WTC11 (cell line): ENCODE measurements around the gene PLD5. TPM values are rescaled to one million over a fixed set of nuclear protein-coding genes. Genes with fewer than 3 reads are reported as not detected.
A peak's percentile ranks its signal among the peaks of the same experiment; 100 is the strongest.

ENCODE experiments used
- ATAC-seq: fragments of 200-7000 bp; cut with Tn5 transposase; 2 replicates; pipeline ENCODE4 v1.10.0; 2021; ENCODE audit warnings: mild to moderate bottlenecking, moderate library complexity
- Bru-seq: library from RNA; stranded (reverse); fragments of 400-500 nt; gene quantifications from one replicate; lab custom pipeline; 2021; lab: Mats Ljungman, UMichigan
- CTCF ChIA-PET: fragments of 300-600 bp; sonication (Branson Sonifier 250); formaldehyde crosslinking; loops from one replicate; lab custom pipeline; 2021; ENCODE audit warnings: antibody characterized with exemption; lab: Charles Lee
- POLR2A ChIA-PET: fragments of 350-600 bp; sonication (Branson Sonifier 250); formaldehyde crosslinking; loops from one replicate; lab custom pipeline; 2021; ENCODE audit warnings: antibody characterized with exemption; lab: Charles Lee
- DNase-seq: peaks from one replicate; pipeline ENCODE4 v3.0.0; 2021; ENCODE audit warnings: low spot score
- H3K27ac Mint-ChIP-seq: 2 replicates; pipeline ENCODE4 v1.8.0; 2021; ENCODE audit warnings: mixed read lengths
- H3K27me3 Mint-ChIP-seq: 2 replicates; pipeline ENCODE4 v1.8.0; 2021; ENCODE audit warnings: low read depth, mild to moderate bottlenecking, moderate library complexity, mixed read lengths
- H3K36me3 Mint-ChIP-seq: 2 replicates; pipeline ENCODE4 v1.8.0; 2021; ENCODE audit warnings: mixed read lengths
- H3K4me1 Mint-ChIP-seq: 2 replicates; pipeline ENCODE4 v1.8.0; 2022; ENCODE audit warnings: mixed read lengths
- H3K4me3 Mint-ChIP-seq: 2 replicates; pipeline ENCODE4 v1.8.0; 2021; ENCODE audit warnings: mild to moderate bottlenecking, moderate library complexity, mixed read lengths
- H3K9me3 Mint-ChIP-seq: 2 replicates; pipeline ENCODE4 v1.8.0; 2021; ENCODE audit warnings: mixed read lengths
- ATF1 ChIP-seq: sonication (generic); formaldehyde crosslinking; IDR thresholded peaks from 2 replicates; pipeline ENCODE4 v1.8.1; 2023; ENCODE audit warnings: mild to moderate bottlenecking, moderate library complexity, missing genetic modification reagents
- CBFB ChIP-seq: sonication (generic); formaldehyde crosslinking; IDR thresholded peaks from 2 replicates; pipeline ENCODE4 v1.8.1; 2022; ENCODE audit warnings: mild to moderate bottlenecking, low read depth, missing genetic modification reagents
- CREB1 ChIP-seq: sonication (generic); formaldehyde crosslinking; IDR thresholded peaks from 2 replicates; pipeline ENCODE4 v1.8.0; 2023; ENCODE audit warnings: mild to moderate bottlenecking, missing genetic modification reagents
- CREM ChIP-seq: sonication (generic); formaldehyde crosslinking; IDR thresholded peaks from 2 replicates; pipeline ENCODE4 v1.8.1; 2022; ENCODE audit warnings: mild to moderate bottlenecking, missing genetic modification reagents, moderate library complexity
- FOXK1 ChIP-seq: sonication (generic); formaldehyde crosslinking; IDR thresholded peaks from 2 replicates; pipeline ENCODE4 v1.8.0; 2022; ENCODE audit warnings: mild to moderate bottlenecking, moderate library complexity, missing genetic modification reagents
- FOXP1 ChIP-seq: sonication (generic); formaldehyde crosslinking; IDR thresholded peaks from 2 replicates; pipeline ENCODE4 v1.8.0; 2022; ENCODE audit warnings: missing genetic modification reagents, mild to moderate bottlenecking, moderate library complexity, borderline replicate concordance
- GRHL2 ChIP-seq: fragments of 250-450 bp; sonication (Bioruptor Pico); IDR thresholded peaks from 2 replicates; pipeline ENCODE4 v1.8.0; 2022; ENCODE audit warnings: mild to moderate bottlenecking, moderate library complexity; ENCODE audit not compliant: insufficient replicate concordance, severe bottlenecking
- NFATC4 ChIP-seq: fragments of 250-450 bp; sonication (Bioruptor Pico); IDR thresholded peaks from 2 replicates; pipeline ENCODE4 v1.9.0; 2021; ENCODE audit warnings: mild to moderate bottlenecking
- RORB ChIP-seq: fragments of 250-450 bp; sonication (Bioruptor Pico); IDR thresholded peaks from 2 replicates; pipeline ENCODE4 v1.9.0; 2021; ENCODE audit warnings: mild to moderate bottlenecking
- SP1 ChIP-seq: sonication (generic); formaldehyde crosslinking; conservative IDR thresholded peaks from 2 replicates; pipeline ENCODE4 v1.8.1; 2022; ENCODE audit warnings: missing genetic modification reagents
- TP53 ChIP-seq: sonication (generic); formaldehyde crosslinking; IDR thresholded peaks from 2 replicates; pipeline ENCODE4 v1.8.1; 2023; ENCODE audit warnings: mild to moderate bottlenecking, missing genetic modification reagents
- ZNF219 ChIP-seq: sonication (generic); formaldehyde crosslinking; IDR thresholded peaks from 2 replicates; pipeline ENCODE4 v1.8.0; 2023; ENCODE audit warnings: missing genetic modification reagents, mild to moderate bottlenecking, borderline replicate concordance
- ZNF232 ChIP-seq: sonication (generic); formaldehyde crosslinking; IDR thresholded peaks from 2 replicates; pipeline ENCODE4 v1.8.0; 2022; ENCODE audit warnings: mild to moderate bottlenecking, missing genetic modification reagents
- long read RNA-seq, 3 experiments: library from RNA in 1 of 3; library from capped mRNA in 1 of 3; library from polyadenylated mRNA in 1 of 3; unstranded in 2 of 3; stranded (forward) in 1 of 3; transcript quantifications; one replicate each; pipeline ENCODE4 v2.0.0, GENCODE V29; 2021
- total RNA-seq: library from RNA; stranded (reverse); gene quantifications from 3 replicates; pipeline ENCODE4 v1.2.3, GENCODE V29; 2021
- TF ChIP-seq, protein P1 (sequence below): sonication (generic); formaldehyde crosslinking; IDR thresholded peaks from 2 replicates; pipeline ENCODE4 v1.8.0; 2022; ENCODE audit warnings: mild to moderate bottlenecking, missing genetic modification reagents
- TF ChIP-seq, protein P2 (sequence below): sonication (generic); formaldehyde crosslinking; IDR thresholded peaks from 2 replicates; pipeline ENCODE4 v1.8.0; 2022; ENCODE audit warnings: mild to moderate bottlenecking, missing genetic modification reagents
- TF ChIP-seq, protein P3 (sequence below): sonication (generic); formaldehyde crosslinking; IDR thresholded peaks from 2 replicates; pipeline ENCODE4 v1.8.0; 2022; ENCODE audit warnings: mild to moderate bottlenecking, missing genetic modification reagents
- TF ChIP-seq, protein P4 (sequence below): sonication (generic); formaldehyde crosslinking; IDR thresholded peaks from 2 replicates; pipeline ENCODE4 v1.8.1; 2023; ENCODE audit warnings: mild to moderate bottlenecking, moderate library complexity, missing genetic modification reagents
- TF ChIP-seq, protein P5 (sequence below): sonication (generic); formaldehyde crosslinking; IDR thresholded peaks from 2 replicates; pipeline ENCODE4 v1.8.0; 2023; ENCODE audit warnings: missing genetic modification reagents, mild to moderate bottlenecking, borderline replicate concordance
- TF ChIP-seq, protein P6 (sequence below): sonication (generic); formaldehyde crosslinking; IDR thresholded peaks from 2 replicates; pipeline ENCODE4 v1.8.1; 2023; ENCODE audit warnings: mild to moderate bottlenecking, missing genetic modification reagents

The PLD5 gene
- 3.4 to 6.4 TPM (median 4.7 TPM) in 3 replicates for total RNA-seq
- Bru-seq, nascent RNA: percentile 57 among the genes with signal in this experiment
- long read RNA-seq, experiment 1, full-length matches to known transcripts: 6 of 17 reads
- long read RNA-seq, experiment 1, partial matches to known transcripts: 2 of 17 reads
- long read RNA-seq, experiment 1, other reads (novel, unspliced or antisense): 9 of 17 reads
- long read RNA-seq, experiment 2, full-length matches to known transcripts: 1 of 5 reads
- long read RNA-seq, experiment 2, partial matches to known transcripts: 1 of 5 reads
- long read RNA-seq, experiment 2, other reads (novel, unspliced or antisense): 3 of 5 reads
- long read RNA-seq, experiment 3, full-length matches to known transcripts: 2 of 5 reads
- long read RNA-seq, experiment 3, partial matches to known transcripts: 2 of 5 reads
- long read RNA-seq, experiment 3, other reads (novel, unspliced or antisense): 1 of 5 reads

DNA sequence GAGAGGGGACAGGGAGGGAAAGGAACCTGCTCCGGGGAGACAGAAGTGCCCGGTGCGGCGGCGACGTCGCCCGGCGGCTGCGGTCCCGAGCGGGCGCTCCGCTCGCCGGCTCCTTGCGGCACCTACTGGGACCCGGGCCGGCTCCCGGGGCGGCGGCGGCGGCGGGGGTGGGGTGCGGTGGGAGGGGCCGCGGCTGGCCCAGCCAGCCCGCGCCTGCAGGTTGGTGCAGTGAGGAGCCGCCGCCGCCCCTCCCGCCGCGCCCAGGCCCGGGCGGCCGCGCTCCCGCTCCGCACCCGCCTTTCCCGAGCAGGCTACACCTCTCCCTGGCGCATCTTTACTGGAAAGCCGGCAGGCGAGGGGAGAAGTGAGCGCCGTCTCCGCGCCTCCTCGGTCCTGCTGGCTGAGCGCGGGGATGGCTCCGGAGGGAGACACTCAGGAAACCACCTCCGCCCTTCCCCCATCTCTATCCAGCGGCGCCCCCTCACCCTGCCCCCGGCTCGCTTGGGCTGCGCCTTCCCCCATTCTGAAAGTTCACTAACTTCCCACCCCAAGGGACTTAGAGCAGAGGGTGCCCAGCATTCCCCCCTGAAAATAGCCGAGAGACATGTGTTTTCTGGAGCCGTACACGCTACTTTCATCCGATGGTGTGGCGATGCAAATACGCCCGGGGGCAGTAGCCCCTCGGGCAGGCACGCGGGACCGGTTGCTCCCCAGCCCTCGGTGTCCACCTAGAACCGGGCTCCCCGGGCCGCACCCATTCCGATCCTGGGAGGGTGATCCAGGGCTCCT lies at the start of gene PLD5:
PLD5 (minus strand) TSS at position 127 of the 789 bp plus-strand sequence.
- Mint-ChIP-seq H3K4me1 (peaks cover 21% of the 10 kb centered on the region), H3K9me3 (no peaks in the 10 kb centered on the region), H3K36me3 (no peaks in the 10 kb centered on the region), H3K4me3 (peak within 1 kb of the TSS; percentile 92), H3K27ac (no peak within 1 kb of the TSS), H3K27me3 (peaks cover 39% of the 10 kb centered on the region)
- POLR2A ChIA-PET: no interaction called here
- TF ChIP-seq SP1 (CRISPR knock-in tag) (0 out of 2 replicates have a peak, but pooled peaks have one; percentile 27), FOXP1 (CRISPR knock-in tag) (no peak)
- TF ChIP-seq, protein P1, sequence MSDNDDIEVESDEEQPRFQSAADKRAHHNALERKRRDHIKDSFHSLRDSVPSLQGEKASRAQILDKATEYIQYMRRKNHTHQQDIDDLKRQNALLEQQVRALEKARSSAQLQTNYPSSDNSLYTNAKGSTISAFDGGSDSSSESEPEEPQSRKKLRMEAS (CRISPR knock-in tag): peak; percentile 38; the same call in 1 of the 2 replicates
- TF ChIP-seq, protein P2, sequence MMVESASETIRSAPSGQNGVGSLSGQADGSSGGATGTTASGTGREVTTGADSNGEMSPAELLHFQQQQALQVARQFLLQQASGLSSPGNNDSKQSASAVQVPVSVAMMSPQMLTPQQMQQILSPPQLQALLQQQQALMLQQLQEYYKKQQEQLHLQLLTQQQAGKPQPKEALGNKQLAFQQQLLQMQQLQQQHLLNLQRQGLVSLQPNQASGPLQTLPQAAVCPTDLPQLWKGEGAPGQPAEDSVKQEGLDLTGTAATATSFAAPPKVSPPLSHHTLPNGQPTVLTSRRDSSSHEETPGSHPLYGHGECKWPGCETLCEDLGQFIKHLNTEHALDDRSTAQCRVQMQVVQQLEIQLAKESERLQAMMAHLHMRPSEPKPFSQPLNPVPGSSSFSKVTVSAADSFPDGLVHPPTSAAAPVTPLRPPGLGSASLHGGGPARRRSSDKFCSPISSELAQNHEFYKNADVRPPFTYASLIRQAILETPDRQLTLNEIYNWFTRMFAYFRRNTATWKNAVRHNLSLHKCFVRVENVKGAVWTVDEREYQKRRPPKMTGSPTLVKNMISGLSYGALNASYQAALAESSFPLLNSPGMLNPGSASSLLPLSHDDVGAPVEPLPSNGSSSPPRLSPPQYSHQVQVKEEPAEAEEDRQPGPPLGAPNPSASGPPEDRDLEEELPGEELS (CRISPR knock-in tag): peak; percentile 38; the same call in 1 of the 2 replicates
- TF ChIP-seq, protein P3, sequence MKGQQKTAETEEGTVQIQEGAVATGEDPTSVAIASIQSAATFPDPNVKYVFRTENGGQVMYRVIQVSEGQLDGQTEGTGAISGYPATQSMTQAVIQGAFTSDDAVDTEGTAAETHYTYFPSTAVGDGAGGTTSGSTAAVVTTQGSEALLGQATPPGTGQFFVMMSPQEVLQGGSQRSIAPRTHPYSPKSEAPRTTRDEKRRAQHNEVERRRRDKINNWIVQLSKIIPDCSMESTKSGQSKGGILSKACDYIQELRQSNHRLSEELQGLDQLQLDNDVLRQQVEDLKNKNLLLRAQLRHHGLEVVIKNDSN (CRISPR knock-in tag): 0 out of 2 replicates have a peak, but pooled peaks have one; percentile 23
- TF ChIP-seq, protein P4, sequence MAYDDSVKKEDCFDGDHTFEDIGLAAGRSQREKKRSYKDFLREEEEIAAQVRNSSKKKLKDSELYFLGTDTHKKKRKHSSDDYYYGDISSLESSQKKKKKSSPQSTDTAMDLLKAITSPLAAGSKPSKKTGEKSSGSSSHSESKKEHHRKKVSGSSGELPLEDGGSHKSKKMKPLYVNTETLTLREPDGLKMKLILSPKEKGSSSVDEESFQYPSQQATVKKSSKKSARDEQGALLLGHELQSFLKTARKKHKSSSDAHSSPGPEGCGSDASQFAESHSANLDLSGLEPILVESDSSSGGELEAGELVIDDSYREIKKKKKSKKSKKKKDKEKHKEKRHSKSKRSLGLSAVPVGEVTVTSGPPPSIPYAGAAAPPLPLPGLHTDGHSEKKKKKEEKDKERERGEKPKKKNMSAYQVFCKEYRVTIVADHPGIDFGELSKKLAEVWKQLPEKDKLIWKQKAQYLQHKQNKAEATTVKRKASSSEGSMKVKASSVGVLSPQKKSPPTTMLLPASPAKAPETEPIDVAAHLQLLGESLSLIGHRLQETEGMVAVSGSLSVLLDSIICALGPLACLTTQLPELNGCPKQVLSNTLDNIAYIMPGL (CRISPR knock-in tag): 0 out of 2 replicates have a peak, but pooled peaks have one; percentile 21
- CTCF ChIA-PET: interaction anchor here (0.7 to 1.6 kb wide), 5 partner anchors 46 to 155 kb away, joined by 4 to 12 read pairs (median 5); no protein-coding TSS in a partner anchor
- DNase-seq (peak; percentile 59), ATAC-seq (peak; percentile 53)

DNA sequence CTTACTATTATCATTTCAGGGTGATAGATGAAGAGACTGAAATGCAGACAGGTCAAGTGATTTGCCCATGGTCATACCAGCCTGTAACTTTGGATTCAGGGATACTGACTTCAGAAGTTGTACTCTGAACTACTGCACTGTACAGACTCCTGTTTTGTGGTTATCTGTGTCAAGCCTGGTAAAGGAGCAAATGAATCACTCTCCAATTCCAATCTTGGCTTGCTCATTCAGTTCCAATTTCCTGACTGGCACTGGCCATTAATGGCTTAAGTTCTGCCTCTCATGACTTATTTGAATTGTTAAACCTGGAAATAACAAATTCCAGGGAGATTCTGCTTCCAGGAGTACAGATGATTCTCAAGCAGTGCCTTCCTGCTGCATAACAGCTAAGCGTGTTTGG lies 45.4 kb upstream of the PLD5 start:
- DNase-seq (no peak), ATAC-seq (no peak)
- Mint-ChIP-seq H3K9me3 (peaks cover 18% of the 10 kb centered on the region), H3K36me3 (peaks cover 8% of the 10 kb centered on the region), H3K4me3 (no peak overlapping the region), H3K27me3 (no peaks in the 10 kb centered on the region), H3K27ac (no peak overlapping the region), H3K4me1 (no peaks in the 10 kb centered on the region)
- POLR2A ChIA-PET: no interaction called here
- CTCF ChIA-PET: no interaction called here
- TF ChIP-seq NFATC4 (CRISPR knock-in tag): no peak
- TF ChIP-seq ZNF232 (CRISPR knock-in tag): no peak
- no peak for TF ChIP-seq CREB1 (CRISPR knock-in tag)
- TF ChIP-seq CREM: no peak
- TF ChIP-seq, protein P5, sequence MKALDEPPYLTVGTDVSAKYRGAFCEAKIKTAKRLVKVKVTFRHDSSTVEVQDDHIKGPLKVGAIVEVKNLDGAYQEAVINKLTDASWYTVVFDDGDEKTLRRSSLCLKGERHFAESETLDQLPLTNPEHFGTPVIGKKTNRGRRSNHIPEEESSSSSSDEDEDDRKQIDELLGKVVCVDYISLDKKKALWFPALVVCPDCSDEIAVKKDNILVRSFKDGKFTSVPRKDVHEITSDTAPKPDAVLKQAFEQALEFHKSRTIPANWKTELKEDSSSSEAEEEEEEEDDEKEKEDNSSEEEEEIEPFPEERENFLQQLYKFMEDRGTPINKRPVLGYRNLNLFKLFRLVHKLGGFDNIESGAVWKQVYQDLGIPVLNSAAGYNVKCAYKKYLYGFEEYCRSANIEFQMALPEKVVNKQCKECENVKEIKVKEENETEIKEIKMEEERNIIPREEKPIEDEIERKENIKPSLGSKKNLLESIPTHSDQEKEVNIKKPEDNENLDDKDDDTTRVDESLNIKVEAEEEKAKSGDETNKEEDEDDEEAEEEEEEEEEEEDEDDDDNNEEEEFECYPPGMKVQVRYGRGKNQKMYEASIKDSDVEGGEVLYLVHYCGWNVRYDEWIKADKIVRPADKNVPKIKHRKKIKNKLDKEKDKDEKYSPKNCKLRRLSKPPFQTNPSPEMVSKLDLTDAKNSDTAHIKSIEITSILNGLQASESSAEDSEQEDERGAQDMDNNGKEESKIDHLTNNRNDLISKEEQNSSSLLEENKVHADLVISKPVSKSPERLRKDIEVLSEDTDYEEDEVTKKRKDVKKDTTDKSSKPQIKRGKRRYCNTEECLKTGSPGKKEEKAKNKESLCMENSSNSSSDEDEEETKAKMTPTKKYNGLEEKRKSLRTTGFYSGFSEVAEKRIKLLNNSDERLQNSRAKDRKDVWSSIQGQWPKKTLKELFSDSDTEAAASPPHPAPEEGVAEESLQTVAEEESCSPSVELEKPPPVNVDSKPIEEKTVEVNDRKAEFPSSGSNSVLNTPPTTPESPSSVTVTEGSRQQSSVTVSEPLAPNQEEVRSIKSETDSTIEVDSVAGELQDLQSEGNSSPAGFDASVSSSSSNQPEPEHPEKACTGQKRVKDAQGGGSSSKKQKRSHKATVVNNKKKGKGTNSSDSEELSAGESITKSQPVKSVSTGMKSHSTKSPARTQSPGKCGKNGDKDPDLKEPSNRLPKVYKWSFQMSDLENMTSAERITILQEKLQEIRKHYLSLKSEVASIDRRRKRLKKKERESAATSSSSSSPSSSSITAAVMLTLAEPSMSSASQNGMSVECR (CRISPR knock-in tag): no peak
- TF ChIP-seq TP53 (CRISPR knock-in tag): no peak
- TF ChIP-seq, protein P6, sequence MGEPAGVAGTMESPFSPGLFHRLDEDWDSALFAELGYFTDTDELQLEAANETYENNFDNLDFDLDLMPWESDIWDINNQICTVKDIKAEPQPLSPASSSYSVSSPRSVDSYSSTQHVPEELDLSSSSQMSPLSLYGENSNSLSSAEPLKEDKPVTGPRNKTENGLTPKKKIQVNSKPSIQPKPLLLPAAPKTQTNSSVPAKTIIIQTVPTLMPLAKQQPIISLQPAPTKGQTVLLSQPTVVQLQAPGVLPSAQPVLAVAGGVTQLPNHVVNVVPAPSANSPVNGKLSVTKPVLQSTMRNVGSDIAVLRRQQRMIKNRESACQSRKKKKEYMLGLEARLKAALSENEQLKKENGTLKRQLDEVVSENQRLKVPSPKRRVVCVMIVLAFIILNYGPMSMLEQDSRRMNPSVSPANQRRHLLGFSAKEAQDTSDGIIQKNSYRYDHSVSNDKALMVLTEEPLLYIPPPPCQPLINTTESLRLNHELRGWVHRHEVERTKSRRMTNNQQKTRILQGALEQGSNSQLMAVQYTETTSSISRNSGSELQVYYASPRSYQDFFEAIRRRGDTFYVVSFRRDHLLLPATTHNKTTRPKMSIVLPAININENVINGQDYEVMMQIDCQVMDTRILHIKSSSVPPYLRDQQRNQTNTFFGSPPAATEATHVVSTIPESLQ: no peak
- TF ChIP-seq ZNF219 (CRISPR knock-in tag): no peak
- TF ChIP-seq GRHL2 (CRISPR knock-in tag): no peak
- TF ChIP-seq FOXK1 (CRISPR knock-in tag): no peak
- TF ChIP-seq, protein P1 (CRISPR knock-in tag): no peak
- no peak for TF ChIP-seq ATF1 (CRISPR knock-in tag)
- TF ChIP-seq CBFB: no peak
- TF ChIP-seq RORB (CRISPR knock-in tag): no peak
